Right forelimb (tissue), 1 donor: ENCODE measurements around the gene PPM1B.
"Not testable (repeated sequence)": the region's sequence is repeated elsewhere in the genome, so short reads cannot be mapped to it uniquely, and the experiment has no call there.

ENCODE experiments used
- DNase-seq: peaks from one replicate; pipeline ENCODE4 v3.0.0-alpha.2; 2018

PPM1B gene

DNA sequence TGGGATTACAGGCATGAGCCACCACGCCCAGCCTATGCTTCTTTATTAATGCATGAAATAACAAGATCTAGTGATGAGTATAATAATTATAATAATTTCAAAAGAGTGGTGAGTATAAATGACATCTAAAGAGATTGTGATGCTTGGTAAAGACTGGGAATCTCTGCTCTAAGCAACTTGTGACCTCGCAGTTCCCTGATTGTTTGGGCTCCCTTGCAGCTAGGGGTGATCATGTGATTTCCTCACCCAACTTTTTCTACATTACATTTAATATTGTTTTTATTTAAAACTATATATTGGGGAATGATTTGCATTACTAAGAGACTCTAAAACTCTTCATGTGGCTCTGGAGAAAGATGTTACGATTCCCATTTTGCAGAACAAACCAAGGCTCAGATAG lies 4.1 kb upstream of the PPM1B start:
- no peak for DNase-seq

DNA sequence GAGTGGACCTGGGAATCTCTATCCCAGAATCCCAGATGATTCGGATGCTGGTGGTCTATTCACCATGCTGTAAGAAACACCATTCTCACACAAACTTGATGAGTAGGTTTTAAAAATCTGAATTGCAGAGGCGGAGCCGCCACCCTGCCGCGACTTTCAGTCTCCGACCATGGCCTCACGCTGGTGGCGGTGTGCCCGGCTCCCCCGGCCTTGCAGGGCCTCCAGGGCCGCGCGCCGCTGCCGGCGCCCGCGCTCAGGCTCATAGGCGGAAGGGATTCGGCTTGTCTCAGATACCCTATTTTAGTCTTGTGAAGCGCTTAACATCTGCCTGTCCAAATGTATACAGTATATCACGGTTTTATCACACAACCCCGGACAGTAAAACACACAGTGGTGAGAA lies 2.6 kb upstream of the PPM1B start:
- DNase-seq: no peak

DNA sequence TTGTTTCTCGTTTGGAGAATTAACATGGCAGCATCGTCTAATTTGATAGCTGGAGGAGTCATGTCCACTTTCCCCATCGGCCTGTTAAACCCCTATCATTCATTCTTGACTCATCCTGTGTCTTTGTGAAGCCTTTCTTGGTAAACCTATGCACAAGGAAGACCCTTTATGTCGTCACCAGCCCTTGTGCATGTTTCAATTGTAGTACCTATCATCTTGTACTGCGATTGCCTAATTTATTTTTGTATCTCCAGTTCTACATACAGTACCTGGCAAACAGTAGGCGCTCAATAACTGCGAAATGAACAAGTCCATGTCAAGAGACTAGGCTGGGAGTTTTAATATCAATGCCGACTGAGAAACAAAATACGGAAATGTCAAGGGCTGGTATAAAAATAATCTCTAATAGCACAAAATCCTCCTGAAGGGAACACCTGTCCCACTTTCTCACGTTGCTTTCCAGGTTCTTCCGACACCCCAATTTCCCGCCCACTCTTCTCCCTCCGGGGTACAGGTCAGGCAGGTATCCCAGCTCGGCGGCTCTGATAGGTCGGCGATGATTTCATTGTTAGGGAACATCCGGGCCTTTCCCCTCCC lies 1.3 kb upstream of the PPM1B start:
- no peak for DNase-seq

DNA sequence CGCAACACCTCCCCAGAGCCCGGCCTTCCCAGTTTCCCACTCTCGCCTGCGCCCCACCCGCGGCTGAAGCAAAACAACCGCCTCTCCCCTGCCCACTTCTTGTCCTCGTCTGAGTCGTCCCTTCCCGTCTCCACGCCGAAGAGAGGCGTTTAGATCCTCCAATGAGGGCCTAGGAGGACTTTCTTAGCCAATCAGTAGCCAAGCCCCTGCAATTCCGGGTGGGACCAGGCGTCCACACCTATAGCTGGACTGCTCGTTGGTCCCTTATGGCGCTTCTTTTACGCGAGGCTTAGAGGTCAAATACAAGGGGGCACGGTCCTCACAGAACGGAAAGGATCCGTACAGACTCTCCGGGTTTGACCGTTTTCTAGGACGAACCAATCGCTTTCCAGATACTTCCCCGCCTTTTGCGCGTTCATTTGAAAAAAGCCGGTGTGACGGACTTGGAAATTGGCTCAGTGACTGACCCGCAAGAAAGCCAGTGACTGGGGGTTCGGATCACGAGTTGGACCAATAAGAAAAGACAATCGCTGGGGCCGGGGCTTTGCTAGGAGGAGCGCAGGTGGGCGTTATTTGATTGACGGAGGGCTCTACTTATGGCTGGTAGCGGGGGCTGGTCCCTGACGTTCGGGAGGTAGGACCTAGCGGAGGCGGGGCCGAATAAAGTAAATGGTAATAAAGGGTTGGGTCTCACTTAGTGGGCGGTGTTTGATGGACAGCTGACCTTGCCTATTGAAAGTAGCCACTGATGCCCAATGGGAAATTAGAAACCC lies 581 bp upstream of the PPM1B start:
- peak; percentile 99 for DNase-seq

DNA sequence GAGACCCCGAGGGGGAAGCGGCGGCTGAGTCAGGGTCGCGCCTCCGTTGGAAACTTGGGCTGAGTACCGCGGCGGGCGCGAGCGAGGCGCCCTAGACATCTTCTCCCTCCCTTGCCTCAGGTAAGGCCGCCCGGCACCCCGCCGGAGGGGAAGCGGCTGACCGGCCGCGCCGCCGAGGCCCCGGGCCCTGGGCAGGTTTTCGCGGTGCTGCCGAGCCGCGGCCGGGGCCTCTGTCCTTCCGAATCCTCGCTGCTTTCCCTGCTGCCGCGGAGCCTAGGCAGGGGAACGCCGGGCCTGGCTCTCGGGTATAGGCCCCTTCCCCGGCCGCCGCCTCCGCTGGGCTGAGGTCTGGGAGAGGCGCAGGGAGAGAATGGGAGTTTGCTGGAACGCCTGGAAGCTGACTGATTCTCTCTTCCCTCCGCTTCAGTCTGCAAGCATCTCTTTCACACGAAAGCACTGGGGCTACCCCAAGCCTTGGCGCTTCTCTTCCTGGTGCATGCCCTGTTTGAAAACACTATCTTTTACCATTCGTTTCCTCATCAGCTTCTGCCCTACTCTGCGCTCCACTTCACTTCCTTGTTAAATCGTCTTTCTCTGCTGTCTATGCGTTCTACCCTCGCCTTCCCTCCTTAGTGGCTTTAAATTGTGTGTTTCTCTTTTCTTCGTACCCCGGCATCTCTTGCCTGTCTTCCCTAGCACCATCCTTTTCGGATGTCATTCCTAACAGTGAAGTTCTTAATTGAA lies 652 bp downstream of the PPM1B start:
- DNase-seq: peak; percentile 68

DNA sequence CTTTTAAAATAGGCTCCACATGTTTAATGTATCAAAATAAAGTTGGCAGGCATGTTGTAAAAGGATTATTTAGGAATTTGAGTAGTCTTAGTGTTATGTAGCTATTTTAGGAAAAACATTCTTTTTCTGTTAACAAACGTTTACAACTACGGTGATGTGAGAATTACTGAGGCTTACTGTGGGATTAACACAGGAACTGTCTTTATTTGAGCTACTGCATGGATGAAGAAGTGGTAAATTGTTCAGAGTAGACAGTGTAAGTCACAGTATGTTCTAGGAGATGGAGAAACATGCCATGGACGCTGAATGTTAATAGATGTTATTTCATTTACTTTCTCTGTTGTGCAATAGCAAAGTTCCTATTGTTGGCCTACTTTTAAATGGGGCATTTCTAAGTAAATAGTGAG lies 1.6 kb downstream of the PPM1B start:
- DNase-seq: no peak

DNA sequence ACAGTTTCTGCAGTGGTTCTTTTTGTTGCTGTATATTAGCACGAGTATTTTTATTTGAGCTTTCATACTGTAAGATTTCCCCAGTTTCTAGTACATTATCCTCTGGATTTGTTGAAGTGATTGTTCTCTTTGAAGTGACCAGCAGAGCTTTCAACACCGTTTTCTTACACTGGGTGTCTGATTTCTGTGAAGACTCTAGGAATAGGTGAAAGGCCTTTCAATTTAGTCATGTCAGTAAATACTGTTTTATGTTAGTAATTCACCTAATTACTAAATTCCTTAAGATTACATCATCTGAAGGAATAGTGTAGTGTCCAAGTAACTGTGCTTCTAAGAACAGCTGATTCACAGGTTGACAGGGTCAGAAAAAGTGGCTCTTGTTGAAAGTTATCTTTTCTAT lies 2.3 kb downstream of the PPM1B start:
- no peak for DNase-seq

DNA sequence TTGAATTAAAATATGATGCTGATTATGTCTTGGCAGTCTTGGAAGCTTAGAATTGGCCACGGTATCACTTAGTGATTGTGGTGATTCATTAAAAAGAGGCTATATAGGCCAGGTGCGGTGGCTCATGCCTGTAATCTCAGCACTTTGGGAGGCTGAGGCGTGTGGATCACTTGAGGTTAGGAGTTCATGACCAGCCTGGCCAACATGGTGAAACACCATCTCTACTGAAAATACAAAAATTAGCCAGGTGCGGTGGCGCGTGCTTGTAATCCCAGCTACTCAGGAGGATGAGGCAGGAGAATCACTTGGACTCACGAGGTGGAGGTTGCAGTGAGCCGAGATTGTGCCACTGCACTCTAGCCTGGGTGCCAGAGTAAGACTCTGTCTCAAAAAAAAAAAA lies 2.8 kb downstream of the PPM1B start:
- not testable (repeated sequence) for DNase-seq

DNA sequence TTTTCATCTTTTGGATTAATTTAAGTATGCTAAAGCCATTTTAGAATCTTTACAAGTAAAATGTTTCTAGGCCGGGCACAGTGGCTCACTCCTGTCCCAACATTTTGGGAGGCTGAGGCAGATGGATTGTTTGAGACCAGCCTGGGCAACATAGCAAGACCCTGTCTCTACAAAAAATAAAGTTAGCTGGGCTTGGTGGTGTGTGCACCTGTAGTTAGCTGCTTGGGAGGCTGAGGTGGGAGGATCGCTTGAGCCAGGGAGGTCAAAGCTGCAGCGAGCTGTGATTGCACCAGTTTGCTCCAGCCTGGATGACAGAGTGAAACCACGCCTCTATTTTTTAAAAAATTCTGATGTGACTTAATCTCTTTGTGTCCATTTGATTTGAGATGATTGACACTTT lies 3.9 kb downstream of the PPM1B start:
- DNase-seq: no peak

DNA sequence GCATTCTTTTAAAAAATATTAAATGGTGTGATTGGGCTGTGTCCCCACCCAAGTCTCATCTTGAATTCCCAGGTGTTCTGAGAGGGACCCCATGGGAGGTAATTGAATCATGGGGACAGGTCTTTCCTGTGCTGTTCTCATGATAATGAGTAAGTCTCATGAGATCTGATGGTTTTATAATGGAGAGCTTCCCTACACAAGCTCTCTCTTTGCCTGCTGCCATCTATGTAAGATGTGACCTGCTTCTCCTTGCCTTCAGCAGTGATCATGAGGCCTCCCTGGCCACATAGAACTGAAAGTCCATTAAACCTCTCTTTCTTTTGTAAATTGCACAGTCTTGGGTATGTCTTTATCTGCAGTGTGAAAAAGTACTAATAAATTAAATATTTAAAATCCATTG lies 10.3 kb downstream of the PPM1B start:
- no peak for DNase-seq

DNA sequence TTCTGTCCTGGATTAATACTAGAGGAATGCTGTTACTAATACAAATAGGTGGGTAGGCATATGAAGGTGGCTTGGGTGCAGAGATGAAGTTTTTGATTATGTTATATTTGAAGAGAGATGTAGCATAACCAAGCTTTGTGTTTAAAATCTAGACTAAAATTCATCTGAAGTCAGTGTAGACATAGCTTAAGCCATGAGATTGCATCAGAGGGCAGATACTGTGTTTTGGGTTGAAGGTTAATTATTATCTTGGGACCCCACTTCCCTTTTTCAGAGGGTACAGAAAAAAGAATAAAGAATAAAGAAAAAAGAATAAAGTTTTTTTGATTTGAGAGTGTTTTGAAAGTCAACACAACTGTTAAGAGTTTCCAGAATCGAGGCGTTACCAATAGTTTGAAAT lies 13.0 kb downstream of the PPM1B start:
- DNase-seq: no peak

DNA sequence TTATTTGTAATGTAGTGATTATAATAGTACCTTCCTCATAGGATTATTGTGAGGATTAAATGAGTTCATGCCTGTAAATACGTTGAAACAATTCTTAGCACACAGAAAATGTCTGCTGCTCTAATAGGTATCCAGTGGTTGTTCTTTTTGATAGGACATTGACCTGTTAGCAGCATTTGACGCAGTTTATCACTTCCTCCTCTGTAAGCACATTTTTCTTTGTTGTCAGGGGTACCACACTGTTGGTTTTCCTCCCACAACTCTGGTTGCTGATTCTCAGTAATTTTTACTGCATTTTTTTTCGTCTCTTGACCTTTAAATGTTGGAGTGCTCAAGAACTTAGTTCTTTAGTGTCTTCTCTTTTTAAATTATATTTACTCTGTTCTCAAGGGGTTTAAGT lies 15.4 kb downstream of the PPM1B start:
- no peak for DNase-seq

DNA sequence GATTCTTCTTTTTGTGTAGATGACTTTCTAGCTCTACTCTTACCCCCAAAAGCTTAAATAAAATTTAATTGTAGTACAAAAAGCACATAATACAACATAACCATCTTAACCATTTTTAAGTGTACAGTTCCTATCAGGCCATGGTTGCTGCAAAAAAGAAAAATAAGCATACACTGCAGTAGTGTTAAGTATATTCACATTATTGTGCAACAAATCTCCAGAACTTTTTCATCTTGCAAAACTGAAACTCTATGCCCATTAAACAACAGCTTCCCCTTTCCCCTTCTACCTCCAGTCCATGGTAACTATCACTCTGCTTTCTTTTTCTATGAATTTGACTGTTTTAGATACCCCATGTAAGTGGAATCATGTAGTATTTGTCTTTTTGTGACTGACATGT lies 18.1 kb downstream of the PPM1B start:
- no peak for DNase-seq

DNA sequence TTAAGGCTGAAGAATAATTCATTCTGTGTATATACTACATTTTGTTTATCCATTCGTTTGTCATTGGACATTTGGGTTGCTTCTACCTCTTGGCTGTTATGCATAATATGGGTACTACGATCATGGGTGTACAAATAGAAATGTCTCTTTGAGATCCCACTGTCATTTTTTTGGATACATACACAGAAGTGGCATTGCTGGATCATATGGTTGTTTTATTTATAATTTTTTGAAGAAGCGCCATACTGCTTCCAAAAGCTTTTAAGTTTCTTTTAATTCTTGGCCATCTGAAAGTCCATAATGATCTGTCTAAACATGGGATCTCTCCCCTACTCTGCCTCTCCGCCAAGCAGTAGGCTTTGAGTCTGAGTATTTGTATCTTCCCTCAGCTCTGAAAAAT lies 18.6 kb downstream of the PPM1B start:
- DNase-seq: no peak

DNA sequence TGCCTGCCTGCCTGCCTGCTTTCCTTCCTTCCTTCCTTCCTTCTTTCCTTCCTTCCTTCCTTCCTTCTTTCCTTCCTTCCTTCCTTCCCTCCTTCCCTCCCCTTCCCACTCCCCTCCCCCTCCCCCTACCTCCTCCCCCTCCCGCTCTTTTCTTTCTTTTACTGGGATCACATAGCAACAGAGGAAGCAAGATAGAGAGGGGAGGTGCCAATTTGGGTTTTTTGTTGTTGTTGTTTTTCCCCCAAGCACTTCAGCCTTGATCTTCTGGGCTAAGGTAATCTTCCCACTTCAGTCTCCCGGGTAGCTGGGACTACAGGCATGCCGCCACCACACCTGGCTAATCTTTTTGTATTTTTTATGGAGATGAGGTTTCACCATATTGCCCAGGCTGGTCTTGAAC lies 20.0 kb downstream of the PPM1B start:
- DNase-seq: no peak

DNA sequence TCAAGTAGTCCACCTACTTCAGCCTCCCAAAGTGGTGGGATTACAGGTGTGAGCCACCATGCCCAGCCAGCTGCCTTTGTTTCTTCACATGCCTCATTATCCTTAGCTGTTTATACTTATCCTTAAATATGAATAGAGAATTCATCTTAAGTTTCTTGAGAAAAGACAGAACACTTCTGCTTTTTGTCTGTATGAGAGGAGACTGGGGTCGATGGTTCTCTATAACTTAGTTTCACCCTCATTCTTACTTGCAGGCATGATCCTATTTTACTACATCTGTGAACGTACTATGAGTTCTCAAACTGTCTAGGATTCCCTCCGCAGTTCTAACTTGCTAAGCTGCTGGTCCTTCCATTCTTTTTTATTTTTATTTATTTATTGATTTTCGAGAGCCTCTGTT lies 20.4 kb downstream of the PPM1B start:
- DNase-seq: no peak

DNA sequence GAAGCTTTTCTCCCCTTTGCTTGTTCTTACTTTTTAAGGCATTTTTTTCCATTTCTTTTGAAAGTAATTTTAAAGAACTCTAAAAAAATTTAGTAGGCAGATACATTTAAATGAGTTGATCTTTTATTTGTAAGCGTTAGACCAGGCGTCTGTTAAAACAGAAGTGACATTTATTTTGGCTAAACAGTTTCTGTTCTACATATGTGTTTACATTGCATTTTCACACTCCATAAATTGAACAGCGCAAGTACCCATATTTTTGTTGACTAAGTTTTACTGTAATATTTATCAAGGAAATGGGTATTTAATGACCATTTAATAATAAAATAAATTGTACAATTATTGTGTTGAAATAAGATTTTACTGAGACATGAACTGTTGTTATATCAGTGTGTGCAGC lies 21.9 kb downstream of the PPM1B start:
- DNase-seq: no peak

DNA sequence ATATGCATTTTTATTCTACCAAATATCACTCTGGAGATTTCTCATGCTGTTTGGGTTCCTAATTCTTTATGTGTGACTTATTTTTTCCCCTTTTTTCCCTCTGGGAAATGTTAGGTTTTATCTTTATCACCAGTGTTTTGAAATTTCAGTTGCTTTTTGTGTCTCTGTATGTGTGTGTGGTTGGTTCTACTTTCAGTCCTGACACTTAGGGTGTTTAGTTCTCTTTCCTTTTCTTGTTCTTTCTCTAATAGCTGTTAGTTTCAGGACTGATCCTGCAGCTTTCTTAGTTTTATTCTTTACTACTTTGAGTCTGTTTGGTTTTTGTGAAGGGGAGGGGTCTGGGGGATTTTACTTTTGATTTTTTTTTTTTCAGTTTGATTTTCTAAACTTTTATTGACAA lies 23.1 kb downstream of the PPM1B start:
- no peak for DNase-seq

DNA sequence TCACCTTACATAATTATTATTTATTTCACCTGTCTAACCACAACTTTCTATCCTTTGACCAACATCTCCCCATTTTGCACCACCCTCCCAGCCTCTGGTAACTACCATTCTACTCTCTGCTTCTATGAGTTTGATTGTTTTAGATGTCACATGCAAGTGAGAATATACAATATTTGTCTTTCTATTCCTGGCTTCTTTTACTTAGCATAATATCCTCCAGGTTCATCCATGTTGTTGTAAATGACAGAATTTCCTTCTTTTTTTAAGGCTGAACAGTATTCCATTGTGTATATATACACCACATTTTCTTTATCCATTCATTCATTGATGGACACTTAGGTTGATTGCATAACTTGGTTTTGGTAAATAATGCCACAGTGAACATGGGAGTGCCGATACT lies 24.0 kb downstream of the PPM1B start:
- DNase-seq: no peak

DNA sequence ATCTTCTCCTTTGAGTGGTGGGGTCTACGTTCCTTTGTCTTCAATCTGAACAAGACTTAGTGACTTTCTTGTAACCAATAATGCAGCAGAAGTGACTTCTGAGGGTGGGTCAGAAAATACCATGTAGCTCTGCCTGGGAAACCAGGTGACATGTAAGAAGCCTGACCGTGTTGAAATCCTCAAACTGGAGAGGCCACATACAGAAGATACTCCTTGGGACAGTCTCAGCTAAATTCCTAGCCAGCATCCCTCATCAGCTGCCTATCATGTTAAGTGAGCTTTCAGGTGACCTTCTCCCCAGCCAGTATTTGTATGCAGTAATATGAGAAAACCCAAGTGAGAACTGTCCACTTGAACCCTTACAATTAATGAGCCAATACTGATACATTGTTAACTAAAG lies 27.0 kb downstream of the PPM1B start:
- no peak for DNase-seq

DNA sequence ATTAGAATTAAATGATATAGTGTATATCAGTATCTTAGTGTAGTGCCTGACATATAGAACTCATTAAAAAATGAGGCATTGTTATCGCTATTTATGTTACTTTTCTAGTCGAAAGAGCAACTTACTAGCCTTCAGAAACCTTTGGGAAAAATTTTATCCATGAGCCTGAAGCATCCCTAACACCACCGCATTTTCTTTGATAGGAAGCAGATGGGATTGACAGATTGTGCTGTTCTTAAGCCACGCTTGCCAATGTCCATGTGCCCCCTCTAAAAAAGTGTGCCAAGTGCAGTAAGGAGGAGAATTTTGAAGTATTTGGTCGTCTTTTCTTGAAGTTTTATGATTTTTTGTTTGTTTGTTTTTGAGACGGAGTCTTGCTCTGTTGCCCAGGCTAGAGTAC lies 29.1 kb downstream of the PPM1B start:
- no peak for DNase-seq

DNA sequence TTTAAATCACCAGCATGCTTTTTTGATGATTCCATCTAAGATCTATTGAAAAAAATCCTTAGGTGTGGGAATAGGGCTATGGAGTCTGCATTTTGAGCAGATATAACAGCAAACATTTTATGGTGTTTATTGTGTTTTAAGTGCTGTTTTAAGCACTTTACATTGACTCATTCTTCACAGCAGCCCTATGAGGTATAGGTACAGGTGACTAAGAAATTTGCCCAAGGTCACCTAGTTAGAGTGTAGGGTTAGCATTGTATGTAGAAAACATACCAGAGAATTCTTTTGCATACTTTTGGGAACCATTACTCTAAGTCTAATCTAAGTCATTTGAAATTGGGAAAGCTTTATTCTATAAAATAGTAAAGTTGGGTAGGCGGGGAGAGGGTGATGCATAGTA lies 31.3 kb downstream of the PPM1B start:
- DNase-seq: no peak

DNA sequence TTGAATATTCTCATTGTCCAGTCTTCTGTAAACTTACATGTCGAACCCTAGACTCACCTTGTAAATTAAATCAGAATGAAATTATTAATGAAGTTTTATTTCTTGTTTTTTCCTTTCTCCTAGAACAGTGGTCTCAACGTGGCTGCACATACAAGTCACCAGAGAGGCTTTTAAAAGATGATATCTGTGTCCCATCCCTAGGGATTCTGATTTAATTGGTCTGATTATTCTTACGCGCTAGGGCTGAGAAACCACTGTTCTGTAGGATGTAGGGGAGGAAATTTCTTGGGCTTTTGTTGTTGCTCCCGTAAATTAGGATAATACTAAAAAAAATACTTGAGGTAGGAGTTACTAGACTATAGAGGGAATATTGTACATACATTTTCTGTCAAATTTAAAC lies 32.1 kb downstream of the PPM1B start:
- DNase-seq: no peak

DNA sequence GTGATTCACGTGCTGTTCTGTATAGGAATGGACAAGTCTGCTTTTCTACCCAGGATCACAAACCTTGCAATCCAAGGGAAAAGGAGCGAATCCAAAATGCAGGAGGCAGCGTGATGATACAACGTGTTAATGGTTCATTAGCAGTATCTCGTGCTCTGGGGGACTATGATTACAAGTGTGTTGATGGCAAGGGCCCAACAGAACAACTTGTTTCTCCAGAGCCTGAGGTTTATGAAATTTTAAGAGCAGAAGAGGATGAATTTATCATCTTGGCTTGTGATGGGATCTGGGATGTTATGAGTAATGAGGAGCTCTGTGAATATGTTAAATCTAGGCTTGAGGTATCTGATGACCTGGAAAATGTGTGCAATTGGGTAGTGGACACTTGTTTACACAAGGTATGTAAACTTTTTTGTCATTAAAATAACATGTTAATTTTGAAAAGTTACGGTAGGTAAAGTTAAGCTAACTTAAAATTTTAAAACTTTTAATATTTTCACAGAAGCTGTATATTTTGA lies 33.0 kb downstream of the PPM1B start:
- no peak for DNase-seq
